NCI-H748 (cell line): ENCODE measurements around the gene DMRT1.

Experiments used
- DNase-seq: peaks from one replicate; lab custom pipeline; 2025; ENCODE audit not compliant: unreplicated experiment; lab: John Stamatoyannopoulos, UW

The DMRT1 gene

DNA sequence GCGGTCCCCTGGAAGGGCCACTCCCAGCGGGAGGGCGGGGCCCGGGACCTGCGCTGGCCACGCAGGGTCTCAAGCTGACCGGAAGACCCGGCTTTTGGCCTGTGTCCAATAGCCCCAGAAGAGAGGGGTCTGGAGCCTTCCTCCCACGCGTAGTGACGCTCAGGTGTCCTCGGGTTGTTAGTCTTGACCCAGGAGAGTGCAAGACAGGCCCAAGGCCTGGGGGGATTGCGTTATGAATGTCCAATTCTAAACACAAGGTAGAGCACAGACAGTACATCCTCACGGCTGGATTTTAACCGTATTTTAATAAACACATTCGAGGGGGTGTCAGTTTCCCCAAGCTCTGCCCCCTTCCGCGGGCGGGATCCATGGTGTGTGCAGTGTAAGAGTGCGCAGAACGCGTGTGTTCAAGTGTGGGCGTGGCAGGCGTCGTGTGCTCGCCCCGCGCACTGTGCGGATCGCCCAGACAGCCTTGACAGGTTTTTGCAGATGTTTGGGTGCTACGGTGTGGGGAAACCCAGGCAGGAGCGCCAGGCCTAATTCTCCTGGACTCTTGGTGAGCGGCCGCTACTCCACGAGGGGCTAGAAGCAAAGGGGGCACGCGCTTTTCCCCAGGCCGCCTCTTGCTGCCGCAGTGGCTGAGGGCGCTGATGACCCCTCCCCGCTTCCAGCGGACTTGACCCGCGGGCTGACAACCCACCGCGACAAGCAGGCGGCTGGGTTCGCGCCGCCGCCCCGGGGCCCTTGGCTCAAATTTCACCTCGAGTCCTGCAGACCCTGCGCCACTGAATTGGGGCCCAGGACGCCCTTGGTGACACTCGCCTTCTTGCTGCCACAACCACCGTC lies 128.9 kb downstream of the DMRT1 start:
- no peak for DNase-seq

DNA sequence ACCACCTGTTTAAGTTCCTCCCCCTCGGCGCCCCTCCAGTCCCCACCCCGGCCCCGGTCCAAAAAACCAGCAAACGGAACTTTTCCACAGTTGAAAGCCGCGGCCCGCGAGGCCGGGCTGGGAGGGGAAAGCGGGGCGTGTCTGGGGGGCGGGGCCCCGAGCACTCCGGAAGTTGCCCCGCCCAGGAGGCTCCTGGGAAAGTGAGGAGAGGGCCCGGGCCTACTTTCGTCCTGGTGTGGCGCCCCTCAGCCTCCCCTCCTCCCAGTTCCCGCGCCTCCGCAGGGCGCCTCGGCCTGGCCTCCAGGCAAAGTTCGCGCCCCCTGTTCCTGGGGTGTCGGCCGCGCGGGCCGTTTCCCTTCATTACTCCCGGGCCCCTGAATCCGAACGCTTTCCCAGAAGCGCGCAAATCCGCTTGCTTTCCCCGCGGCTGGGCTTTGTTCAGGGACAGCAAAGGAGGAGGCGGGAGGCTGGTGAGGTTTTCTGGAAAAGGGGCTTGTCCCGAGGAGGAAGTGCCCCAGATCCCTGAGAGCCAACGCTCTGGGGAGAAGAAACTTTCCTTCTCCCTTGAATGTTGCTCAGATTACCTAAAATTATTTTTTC lies 130.5 kb downstream of the DMRT1 start:
- DNase-seq: no peak

DNA sequence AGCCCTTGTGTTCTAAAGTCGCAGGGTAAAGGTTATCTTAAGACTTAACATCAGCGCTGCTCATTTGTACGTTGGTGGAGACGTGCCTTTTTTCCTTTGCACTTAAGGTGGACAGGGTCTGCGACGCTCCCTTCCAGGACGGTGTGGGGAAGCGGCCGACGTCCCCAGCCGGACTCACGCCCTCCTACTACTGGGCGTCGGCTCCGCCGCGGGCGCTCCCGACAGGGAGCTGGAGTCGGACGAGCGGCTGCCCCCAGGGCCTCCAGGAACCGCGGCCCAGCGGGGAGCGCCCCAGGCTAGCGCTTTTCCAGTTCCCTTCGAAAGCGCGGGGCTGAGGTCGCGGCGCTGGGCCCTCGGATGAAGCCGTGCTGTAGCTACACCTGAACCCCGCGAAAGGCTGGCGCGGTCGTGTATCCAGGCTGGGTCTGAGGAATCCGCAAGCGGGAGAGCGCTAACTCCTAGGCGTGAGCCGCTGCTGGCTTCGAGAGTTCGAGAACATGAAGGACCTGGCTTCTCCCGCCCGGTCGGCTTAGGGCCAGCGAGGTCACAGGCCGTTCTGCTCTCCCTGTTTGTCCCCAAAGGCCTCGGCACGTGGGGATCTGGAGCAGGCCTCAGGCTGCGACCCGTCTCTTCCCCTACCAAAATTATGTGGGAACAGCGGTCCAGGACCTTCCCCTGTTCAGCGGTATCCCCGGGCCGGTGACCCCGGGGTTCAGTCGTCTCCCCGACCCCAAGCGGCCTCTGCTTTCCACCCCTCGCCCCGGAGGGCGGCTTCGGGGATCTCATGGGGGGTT lies 131.2 kb downstream of the DMRT1 start:
- no peak for DNase-seq

DNA sequence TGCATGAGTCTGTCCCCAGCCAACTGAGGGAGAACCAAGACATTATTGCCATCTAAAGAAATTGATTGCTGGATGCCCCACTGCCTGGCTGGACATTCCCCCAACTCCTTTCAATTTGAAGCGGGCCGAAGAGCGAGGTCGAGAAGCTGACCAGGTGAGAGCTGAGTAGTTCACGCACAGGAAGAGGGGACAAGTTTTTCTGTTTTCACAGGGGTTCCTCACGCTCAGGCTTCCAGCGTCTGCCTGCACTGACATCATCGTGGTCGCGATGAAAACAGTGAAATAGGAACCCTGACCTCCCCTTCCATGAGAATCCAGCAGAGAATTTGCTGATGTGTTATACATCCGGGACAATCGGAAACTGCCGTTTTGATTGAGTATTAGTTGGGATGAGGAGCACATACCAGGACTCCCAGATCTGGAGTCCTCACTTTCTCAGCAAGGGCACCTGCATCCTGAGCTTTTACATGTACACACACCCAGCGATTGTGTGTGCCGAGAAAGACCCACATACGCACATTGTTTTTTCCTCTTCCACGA lies 131.9 kb downstream of the DMRT1 start:
- DNase-seq: no peak

DNA sequence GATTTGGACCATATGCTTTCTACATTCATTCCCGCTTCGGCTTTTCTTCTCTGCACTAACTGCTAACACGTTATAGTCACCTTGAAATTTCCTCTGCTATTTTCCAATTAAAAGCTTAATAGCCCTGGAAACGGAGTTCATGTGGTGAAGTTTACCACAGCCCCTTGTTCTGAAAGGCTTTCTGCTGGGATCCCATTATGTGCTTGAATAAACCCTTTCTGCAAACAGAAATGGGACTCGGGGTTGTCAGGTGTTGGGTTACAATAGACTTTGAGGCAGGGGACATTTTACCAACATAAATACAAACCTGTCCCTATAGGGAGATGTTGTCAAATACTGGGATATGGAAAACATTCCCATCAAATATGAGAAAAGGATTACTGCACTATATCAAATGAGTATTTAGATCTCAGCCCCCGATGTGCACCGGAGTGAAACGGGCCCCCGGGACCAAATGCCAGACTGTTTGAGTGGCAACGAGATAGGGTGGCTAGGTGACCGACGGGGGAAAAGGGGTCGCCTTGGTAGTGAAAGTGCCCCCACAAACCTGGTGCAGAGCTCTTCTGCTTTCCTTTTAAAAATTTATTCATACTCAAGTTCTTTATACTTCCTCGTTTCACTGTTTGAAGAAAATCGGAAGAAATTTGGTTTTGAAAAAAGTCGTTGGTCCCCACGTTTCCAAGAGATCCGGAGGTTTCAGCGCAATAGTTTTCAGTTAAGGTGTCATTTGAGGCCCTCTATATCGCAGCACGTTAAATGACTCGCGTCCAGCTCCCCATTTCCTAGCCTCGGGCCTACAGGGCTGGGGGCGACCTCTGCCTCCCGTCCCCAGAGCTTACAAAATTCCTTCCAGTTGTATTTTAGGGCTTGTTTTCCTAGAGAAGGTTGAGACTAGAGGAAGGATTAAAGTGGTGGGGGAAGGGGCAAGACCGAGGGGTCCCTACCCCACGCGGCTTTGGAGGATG lies 132.8 kb downstream of the DMRT1 start:
- peak; percentile 95 for DNase-seq

DNA sequence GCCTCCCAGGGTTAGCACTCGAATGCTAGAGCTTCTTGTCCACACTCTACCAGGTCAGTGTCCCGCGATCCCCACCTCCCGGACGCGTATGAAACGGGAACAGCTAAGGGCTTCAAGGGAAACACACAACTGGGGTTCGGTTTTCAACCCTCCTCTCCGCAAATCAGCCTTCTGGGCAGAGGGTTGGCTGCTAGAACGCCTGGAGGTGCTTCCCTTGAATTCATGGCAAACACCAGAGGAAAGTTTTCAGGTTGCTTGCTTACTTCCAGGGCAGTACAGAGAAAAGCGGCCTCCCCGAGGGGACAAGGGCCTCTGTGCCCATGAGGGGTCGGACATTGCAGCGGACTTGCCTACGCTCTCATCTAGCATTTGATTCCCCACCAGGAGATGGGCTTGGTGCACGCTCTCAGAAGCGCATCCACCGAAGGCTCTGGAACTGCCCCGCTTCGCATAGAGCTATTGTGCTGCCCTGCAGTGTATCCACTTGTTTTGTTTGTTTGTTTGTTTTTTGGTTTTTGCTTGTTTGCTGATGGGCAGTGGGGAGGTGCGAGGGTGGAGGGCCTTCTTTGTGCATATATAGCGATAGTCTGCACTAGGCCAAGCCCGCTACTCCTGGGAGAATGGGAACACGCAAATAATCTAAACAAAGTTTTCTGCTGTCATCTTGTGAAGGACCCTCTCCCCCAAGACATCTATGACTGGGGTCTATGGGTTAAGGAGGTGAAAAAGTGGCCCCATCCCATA lies 133.7 kb downstream of the DMRT1 start:
- no peak for DNase-seq

DNA sequence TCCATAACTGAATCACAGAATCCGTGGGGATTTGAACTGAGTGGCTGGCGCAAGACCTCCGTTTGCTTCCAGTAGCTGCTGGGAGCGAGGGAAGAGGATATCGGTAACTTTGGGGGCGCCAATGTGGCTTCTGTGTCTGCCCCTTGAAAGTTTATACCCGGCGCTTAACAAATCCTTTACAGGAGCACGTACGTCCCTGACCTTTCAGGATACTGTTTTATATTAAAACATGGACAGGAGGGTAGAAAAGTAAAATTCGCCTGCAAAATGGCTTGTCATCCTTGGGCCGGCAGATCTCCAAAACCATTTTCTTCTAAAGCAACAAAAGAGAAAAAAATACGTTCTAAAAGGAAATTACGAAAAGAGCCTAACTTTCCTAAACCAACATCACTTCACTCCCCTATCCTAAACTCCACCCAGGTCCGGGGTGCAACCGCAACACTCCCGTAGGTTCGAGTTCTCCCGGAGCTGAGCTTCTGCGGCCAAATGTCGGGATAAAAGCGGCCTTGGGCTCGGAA lies 134.3 kb downstream of the DMRT1 start:
- DNase-seq: no peak

DNA sequence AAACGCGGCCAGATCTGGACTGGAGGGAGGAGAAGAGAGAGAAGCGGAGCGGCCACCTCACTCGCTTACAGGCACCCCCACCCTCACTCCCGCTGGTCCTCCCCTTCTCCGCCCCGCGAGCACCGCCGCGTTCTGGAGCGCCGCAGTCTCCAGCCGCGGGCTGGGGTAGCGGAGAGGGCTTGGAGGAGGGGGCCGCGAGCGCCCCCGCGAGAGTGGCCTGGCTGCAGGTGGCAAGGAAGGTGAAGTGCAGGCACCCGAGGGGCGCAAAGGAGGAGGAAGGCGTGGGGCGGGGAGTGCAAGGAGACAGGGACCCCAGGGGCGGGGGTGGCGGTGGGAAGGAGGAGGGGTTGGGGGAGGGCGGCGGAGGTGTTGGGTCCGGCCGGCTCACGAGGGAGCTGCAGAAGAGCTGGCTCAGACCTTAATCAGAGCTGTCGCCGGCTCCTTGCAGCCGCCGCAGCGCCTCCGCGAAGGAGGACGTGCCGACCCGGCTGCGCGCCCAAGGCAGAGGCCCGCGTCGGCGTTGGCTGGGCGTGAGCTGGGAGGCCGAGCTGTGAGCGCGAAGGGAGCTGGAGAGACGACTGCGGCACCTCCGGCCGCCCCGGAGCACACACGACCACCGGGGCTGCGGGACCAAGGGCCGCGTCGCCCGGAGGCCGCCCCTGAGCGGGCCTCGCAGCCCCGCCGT lies 134.9 kb downstream of the DMRT1 start, which contains the start of gene DMRT3:
Gene DMRT3 (plus strand): TSS at position 398 of the 685 bp plus-strand sequence. CDS start 347 bp downstream, outside the sequence.
- peak; percentile 80 for DNase-seq

DNA sequence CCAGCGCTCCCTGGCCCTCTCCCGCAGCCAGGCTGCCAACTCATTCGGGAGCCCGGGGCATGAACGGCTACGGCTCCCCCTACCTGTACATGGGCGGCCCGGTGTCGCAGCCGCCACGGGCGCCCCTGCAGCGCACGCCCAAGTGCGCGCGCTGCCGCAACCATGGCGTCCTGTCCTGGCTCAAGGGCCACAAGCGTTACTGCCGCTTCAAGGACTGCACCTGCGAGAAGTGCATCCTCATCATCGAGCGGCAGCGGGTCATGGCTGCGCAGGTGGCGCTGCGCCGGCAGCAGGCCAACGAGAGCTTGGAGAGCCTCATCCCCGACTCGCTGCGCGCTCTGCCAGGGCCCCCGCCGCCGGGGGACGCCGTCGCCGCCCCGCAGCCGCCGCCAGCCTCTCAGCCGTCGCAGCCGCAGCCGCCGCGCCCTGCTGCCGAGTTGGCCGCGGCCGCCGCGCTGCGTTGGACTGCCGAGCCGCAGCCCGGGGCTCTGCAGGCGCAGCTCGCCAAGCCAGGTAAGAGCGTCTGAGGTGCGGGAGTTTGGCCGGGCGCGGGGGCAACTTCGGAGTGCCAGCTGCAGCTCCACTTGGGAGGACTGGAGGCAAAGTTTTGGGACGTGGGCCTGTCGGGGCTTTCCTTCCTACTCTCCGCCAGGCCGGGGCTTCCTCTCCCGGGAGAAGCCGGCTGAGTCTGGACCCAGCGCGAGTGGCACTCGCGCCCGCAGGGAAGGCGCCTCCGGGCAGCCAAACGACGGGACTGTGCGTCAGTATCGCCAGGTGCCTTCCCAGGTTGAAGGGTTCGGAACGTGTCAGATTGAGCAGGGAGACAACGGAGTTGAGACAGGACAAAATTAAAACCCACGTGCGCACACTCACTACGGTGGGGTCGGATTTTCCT lies 135.7 kb downstream of the DMRT1 start:
- DNase-seq: peak; percentile 86

DNA sequence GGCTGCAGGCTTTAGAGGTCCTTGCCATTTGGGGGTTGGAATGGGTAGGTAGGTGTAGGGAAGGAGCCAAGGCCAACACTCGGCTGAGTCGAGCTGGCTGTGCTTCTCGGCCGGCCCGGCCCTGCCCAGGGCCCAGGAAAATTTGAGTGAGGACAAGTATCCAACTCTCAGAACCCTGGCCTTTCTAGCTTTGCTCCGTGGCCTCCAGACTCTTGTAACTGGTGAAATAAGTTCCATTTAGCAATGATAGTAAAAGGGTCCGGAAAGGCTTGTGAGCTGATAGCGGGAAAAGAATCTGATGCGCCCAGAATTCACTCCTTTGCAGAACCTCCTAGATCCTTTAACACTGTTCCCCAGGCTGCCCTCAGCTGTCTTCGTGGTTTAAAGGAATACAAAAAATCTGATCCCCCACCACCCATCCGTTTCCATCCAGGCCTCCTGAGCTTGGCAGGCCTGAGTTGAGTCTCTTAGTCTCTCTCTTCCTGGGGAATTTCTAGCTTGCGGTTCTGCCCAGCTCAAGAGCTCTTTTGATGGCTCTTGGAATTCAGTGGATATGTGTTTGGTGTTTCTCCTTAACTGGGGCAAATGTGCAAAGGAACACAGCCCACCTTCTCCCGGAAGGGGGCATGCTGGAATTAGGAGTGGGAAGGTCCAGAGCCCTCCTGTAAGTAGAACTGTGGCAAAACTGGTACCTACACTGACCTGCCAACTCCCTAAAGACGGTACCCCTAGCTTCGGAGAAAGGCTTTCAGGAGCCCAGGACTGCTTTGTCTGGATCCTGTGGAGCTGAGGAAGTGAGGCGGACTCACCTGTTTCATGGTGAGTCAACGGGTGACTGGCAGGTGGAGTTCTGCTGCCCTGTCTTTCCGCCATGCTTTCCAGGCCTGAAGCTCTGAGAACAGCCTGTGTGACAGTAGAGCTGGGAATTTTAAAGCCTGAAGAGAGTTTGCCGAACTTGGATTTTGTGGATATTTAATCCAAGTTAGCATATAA lies 136.6 kb downstream of the DMRT1 start:
- DNase-seq: no peak

DNA sequence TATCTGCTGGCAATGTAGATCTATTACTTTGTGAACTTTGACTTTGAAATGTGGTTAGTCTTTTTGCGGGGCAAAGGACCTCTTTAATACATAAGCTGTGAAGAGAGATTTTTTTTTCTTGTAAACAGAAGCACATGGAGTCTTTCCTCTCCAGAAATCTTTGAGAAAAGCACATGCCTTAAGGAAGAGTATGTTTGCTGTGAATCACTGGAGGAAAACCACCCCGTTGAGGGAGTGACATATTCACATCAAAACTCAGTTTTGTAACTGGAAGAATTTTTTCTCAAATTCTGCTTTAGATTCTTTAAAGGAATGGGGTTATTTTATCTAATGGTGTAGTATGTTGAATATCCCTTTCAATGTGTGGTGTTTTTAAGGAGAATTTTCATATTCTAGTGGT lies 138.5 kb downstream of the DMRT1 start:
- no peak for DNase-seq

DNA sequence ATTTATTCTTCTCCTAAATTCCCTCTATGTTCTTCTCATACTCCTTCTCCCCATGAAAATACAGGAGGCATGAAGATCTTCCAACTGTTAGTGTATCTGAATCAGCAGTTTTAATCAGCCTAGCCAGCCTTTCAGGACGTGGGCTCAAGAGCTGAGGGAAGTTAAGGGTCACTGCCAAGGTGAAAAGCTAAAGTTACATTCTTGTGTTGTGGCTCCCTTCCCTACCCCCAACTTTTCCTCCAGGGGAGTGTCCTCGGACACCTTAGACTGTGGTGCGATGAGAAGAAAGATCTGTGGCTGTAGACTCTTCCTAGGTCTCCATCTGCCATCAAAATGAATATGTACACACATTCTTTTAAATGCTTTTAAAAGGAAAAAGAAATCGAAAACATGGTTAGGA lies 139.1 kb downstream of the DMRT1 start:
- no peak for DNase-seq

DNA sequence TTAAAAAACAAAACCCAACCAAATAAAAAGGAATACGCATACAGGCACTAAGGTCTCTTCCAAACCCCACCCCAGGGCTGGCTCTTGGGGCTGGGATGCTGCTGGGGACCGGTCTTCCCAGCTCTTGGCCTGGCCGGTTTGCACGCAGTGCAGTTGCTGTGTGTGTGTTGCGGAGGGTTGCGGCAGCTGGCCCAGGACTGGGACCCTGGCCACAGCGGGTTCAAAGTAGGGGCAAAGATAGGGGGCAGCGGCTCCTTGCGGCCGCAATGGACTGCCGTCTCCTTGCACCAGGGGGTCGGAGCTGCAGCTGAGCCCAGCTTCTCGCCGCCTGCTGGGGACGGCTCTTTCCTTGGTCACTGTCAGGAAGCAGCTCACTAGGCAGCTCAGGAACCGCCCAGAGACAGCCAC lies 140.0 kb downstream of the DMRT1 start:
- no peak for DNase-seq

DNA sequence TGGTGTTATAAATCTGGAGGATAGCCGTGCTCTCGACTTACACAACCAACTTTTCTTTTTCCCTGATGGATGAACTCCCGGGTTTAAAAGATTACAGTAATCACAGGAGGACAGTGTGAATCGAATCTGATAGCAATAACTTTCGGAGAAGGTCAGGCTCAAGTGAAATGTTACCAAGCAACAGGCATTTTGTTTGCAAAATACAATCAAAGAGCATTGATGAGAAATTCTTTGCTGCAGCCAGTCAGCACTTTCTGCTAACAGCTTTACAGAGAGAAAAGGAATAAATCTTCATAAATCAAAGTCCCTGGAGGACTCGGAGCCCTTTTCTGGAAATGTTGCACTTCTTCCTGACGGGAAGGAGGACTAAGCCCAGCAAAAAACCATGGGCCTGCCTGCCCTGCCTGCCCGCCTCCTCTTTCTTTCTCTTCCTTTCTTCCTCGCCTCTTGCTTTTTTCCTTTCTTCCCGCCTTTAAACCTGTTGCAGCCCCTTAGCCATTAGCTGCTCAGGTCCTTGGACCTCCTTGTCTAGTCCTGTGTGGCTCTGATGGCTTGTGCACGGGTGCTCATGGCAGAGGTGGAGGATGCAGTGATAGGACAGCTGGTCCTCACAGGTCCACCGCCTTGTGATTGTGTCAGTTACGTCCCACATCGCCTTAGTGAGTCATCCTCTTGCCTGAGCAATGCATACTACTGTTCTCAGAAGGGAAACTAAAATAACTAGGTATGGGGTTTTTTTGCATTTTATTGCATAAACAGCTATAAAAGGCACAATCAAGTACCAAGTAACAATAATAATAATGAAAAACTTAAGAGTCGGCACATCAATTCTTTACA lies 141.1 kb downstream of the DMRT1 start:
- DNase-seq: no peak

DNA sequence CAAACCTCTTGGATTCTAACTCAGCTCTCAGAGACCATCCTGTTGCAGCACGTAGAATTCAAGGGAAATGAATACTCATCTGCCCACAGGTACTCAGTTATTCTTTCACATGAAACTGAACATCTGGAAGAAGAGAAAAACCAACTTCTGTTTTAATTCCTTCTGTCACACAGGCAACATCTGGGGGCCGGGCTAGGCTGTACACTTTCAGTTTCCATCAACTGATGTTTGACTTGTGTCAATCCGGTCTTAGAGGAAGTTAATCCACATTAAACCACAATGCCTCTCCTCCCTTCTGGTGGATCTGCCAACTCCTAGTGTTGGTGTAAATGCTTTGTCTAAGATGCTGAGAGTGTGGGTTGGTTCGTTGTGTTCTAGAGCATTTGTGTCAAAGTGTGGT lies 152.5 kb downstream of the DMRT1 start:
- DNase-seq: no peak

DNA sequence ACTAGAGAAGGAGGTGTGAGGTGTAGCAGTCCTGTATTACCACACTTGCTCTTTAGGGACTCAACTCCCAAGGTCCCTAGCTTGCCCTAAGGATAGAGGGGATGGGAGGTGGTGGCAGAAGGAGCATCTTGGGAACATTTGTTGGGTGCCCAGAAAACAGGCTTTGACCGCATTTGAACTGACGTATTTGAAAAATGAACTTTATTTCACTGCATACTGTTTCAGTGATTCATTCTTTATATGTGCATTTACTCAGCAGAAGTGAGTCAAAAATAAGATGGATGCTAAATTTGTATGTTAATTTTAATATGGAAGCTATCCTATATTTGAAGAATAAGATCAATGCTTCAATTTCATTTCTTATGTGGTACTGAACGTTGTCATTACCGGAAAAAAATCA lies 153.7 kb downstream of the DMRT1 start:
- DNase-seq: no peak
